Femur (tissue), 1 donor: ENCODE data around the gene CYB5R2.
"Not testable (repeated sequence)": the region's sequence is repeated elsewhere in the genome, so short reads cannot be mapped to it uniquely, and the experiment has no call there.

ENCODE experiments used
- DNase-seq: peaks from one replicate; pipeline ENCODE4 v3.0.0-alpha.2; 2017

Gene CYB5R2

GRCh38 chr11:7668464-7668863 lies 4.8 kb downstream of the CYB5R2 start:
- no peak for DNase-seq

DNA sequence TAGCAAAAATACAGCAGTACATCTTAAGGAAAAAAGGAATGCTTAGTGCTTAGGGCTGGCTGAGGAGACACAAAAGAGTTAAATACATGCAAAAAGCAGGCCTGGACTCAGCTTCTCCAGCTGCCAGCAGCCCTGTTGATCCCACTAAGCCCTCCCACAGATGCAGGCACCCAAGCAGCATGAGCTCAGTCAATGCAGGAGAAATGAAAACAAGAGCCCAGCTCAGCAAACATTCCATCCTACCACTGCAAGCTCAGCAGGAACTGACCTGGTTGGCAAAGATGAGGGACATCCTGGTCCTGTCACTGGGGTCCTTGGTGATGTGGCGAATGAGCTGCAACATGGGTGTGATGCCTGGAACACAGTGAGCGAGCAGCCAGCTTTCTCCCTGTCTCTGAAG lies 5.8 kb downstream of the CYB5R2 start:
- no peak for DNase-seq

GRCh38 chr11:7666292-7666866 lies 6.9 kb downstream of the CYB5R2 start:
- DNase-seq: no peak

- DNase-seq: peak; percentile 83
These were observed 7.6 kb downstream of the CYB5R2 start for GRCh38 chr11:7665473-7666291.

DNA sequence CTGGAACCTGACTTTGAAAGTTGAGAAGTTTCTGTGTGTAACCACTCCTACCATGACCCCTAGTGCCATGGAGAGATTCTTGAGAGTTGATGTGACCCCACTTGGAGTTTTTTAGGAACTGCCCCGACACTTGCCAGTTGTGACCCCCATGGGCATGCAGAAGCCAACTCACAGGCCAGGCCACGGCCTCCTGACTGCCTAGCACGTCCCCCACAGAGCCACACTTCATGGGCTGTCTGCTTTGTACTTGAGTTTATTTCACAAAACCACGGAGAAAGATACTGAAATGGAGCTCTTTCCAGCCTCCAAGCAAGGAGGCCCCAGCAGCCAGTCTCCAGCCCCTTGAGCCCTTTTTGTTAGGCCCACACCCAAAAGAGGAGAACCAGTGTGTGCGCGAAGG lies 8.4 kb downstream of the CYB5R2 start:
- DNase-seq: no peak

DNA sequence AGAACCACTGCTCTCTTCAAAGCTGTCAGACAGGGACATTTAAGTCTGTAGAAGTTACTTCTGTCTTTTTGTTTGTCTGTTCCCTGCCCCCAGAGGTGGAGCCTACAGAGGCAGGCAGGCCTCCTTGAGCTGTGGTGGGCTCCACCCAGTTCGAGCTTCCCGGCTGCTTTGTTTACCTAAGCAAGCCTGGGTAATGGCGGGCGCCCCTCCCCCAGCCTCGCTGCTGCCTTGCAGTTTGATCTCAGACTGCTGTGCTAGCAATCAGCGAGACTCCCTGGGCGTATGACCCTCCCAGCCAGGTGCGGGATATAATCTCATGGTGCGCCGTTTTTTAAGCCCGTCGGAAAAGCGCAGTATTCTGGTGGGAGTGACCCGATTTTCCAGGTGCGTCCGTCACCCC lies 9.8 kb downstream of the CYB5R2 start:
- not testable (repeated sequence) for DNase-seq

DNA sequence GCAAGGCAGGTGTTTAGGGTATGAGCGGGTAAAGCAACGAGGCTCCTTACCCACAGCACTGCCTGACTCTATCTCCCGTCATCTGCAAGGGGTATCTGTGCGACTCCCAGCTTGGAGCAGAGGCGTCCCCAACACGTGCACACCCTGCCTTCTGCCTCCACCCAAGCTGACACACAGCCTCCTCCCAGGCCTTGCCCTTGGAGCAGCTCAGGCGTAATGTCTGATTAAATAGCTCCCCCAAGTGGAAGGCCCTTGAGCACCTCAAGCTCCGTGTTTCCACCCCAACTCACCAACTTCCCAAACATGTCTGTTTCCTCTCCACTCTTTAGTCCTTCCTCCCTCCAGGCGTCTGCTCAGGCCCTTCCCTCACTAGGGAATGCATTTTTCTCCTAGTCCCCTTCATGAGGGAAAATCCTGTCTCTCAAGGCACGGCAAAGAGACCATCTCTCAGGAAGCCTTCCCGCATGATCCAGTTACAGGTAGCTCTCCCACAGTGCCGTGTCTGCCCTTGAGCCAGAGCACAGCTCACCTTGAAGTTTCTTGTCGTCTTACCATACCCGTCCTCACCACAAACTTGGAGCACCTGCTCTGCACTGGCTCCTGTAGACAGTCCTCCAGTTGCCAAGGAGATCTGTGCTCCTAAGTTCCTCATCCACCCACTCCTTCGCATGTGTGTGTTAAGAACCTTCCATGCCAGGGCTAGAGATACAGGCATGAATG lies 15.8 kb downstream of the CYB5R2 start:
- peak; percentile 61 for DNase-seq

DNA sequence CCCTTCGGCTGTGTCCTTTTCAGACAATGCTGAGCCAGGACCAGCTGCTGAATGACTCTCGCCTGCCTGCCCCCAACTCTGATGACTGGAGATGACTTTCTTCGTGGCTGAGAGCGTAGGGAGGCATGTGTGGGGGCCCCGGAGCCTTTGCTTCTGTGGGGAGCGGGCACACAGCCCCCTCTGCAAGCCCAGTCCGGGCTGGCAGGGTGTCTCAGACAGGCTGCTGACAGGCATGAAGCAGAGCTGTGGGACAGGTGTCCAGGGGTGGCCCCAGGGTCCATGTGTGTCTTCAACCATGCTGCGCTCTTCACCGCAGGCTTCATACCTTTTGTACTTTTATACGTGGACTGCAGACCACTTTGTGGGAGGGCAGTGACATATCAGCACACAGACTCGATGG lies 16.6 kb downstream of the CYB5R2 start:
- DNase-seq: no peak

- DNase-seq: no peak
These were observed 17.8 kb downstream of the CYB5R2 start for GRCh38 chr11:7655253-7656217.

DNA sequence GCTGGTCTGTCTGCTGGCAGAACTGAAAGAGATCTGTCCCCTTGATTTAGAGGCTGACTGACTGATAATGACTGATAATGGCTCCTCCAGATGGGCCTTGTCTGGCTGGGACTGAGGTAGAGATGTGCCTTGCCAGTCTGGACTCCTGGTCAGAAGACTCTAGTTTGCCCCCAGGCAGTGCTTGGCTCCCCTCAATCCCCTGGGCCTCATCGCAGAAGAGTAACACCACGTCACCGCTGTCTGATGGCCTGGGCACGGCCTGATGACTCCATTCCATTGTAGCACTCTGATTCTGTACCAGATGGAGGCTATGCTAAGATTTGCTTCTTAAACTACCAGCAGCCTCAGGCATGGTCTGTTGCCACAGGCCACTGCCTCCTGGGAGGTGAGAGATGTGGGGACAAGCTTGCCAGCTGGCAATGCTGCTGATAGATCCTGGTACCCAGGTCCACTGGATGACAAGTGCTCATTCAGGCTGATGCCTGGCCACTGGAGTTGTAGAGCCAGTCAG lies 19.1 kb downstream of the CYB5R2 start:
- DNase-seq: no peak

- no peak for DNase-seq
These were observed 21.6 kb downstream of the CYB5R2 start for GRCh38 chr11:7651700-7652099.

DNA sequence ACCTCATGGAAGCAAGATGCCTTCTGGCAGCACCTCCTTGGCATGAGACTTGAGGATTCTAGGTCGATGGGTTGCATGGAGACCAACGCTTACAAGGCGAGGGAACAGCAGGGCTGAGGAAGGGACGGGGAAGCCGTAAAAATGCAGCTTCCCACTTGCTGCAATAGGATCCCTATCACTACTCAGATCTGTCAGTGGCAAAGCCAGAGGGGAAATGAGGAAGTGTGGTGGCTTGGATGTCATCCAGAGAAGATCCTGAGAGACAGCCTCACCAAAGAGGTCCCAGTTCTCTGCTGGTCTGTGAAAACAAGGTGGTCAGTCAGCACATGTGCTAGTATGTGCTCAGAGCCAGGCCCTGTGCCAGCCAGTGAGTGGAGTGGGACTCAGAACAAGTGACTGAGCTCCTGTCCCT lies 22.2 kb downstream of the CYB5R2 start:
- no peak for DNase-seq

DNA sequence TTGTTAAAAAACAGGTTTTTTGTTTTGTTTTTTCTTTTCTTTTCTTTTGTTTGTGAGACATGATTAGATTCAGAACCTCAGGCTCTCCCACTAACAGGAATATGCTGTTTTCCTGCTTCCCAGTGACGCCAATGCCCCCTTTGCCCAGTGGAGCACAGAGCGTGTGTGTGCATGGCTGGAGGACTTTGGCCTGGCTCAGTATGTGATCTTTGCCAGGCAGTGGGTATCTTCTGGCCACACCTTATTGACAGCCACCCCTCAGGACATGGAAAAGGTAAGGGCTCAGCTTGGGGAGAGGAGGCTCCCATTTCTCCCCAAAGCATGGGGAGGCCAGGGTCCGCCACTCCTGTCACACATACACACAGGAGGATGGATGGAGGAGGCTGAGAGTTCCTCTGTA lies 25.0 kb downstream of the CYB5R2 start:
- DNase-seq: no peak

DNA sequence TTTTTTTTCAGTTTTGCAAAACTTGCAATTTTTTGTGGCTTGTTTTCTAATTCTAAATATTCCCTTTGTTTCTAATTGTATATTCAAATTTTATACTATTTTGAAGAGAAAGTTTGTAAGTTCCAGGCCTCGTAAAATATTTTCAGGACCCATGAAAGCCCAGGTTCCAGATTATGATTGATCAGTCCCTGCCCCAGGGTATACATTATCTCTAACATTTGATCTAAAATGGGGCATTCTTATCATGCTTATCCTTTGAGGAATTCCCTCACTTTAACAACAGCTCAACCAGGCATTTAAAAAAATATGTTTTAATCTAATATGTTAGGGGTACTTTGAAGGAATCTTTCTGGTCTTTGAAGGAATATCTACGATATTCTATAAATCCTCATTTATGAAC lies 26.4 kb downstream of the CYB5R2 start:
- DNase-seq: no peak

GRCh38 chr11:7645206-7645605 lies 28.1 kb downstream of the CYB5R2 start:
- no peak for DNase-seq

DNA sequence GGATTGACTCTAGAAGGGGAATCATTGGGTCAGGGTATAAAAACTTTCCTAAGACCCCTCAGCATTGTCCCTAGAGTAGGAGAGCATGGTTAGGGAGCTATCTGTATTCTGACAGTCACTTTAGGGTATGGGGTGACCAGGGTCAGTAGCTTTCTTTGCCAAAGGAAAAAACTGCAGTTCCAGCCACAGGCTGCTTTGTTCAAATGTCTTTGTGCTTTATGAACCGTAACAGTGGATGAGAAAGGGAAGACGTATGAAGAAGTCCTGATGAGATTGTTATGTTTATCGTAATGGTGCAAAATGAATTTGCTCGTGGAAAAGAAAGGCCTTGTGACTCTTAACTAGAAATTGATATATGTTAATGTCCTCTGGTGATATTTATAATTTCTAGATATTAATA lies 30.0 kb downstream of the CYB5R2 start:
- DNase-seq: no peak

- DNase-seq: no peak
These were observed 30.6 kb downstream of the CYB5R2 start for GRCh38 chr11:7642747-7643146.

DNA sequence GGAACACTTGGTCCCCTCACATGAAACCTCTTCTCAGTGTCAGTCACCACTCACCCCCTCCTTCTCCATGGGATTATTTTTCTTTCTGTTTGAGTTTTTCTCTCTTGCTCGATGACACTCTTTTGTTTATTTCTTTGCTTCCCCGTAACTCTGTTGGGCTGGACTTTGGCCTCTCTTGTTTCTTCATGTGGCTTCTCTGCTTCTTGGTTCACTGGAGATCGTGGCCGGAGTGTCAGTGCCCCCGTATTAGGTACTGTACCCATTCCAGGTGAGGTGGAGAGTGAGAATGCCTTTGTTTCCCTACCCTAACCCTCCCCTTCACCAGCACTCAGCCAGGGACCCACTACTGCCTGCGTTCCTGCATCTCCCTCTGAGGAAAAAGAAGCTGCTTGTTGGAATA lies 32.5 kb downstream of the CYB5R2 start:
- no peak for DNase-seq

- DNase-seq: no peak
These were observed 33.7 kb downstream of the CYB5R2 start for GRCh38 chr11:7639643-7640025.

GRCh38 chr11:7638710-7639642 lies 34.3 kb downstream of the CYB5R2 start:
- no peak for DNase-seq

DNA sequence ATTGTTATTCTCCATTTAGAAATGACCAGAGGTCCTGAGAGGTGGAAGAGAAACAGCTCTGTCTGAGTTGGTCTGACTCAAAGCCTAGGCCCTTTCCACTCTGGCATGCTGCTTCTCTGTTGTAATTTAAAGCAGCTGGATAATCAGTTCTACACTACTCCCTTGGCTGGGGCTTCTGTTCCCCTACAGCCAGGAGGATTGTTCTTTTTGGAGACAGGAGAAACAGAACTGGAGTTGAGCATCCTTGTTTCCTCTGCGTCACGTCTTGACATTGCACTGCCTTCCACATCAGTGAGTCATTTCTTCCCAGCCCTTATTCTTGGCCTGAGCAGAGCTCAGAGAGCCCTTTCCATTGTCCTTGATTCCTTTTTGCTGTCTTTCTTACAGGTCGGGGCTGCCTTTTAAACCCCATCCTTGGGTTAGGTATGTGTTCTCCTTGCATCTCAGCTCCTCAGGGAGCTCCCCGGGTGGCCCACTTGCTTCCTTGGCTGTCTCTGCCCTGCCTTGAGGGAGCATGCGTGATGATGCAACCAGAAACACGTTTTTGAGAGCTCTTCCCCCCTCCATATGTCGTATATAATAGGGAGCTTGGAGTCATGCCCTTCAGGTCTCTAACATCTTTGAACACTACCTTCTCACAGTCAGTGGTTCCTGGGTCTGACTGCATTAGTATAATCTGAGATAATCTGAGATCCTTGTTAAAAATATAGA lies 35.7 kb downstream of the CYB5R2 start:
- DNase-seq: peak; percentile 71
